GM20431 (cell line): ENCODE results near the gene UGT2B28.
"Not testable (repeated sequence)": the region's sequence is repeated elsewhere in the genome, so short reads cannot be mapped to it uniquely, and the experiment has no call there.

Experiments used
- in situ Hi-C: fragments of 300-500 bp; cut with MseI, MboI; formaldehyde crosslinking; loops from one replicate; pipeline ENCODE4 v1.15.0; 2020; ENCODE audit warnings: low sequenced_read_pairs; ENCODE audit not compliant: unreplicated experiment

UGT2B28 gene

GRCh38 chr4:69280081-69280480 is at the start of gene UGT2B28:
UGT2B28 (plus strand) TSS chr4:69280475; CDS start chr4:69280501, 26 bp downstream.
- in situ Hi-C loops: not testable (repeated sequence)

GRCh38 chr4:69239092-69239491 is 41.2 kb upstream of the UGT2B28 start:
- in situ Hi-C loops: no loop called here

GRCh38 chr4:69239557-69240168 is 40.6 kb upstream of the UGT2B28 start:
- in situ Hi-C loops: no loop called here

- in situ Hi-C loops: not testable (repeated sequence)
Measured at GRCh38 chr4:69240787-69241186, 39.5 kb upstream of the UGT2B28 start.

GRCh38 chr4:69241746-69242145 is 38.5 kb upstream of the UGT2B28 start:
- in situ Hi-C loops: not testable (repeated sequence)

GRCh38 chr4:69242562-69243240 is 37.6 kb upstream of the UGT2B28 start:
- in situ Hi-C loops: not testable (repeated sequence)

GRCh38 chr4:69250884-69251283 is 29.4 kb upstream of the UGT2B28 start:
- in situ Hi-C loops: not testable (repeated sequence)

GRCh38 chr4:69253147-69253772 is 27.0 kb upstream of the UGT2B28 start:
- in situ Hi-C loops: not testable (repeated sequence)

- in situ Hi-C loops: not testable (repeated sequence)
Measured at GRCh38 chr4:69268612-69269011, 11.7 kb upstream of the UGT2B28 start.

GRCh38 chr4:69296356-69296755 is 16.1 kb downstream of the UGT2B28 start:
- in situ Hi-C loops: not testable (repeated sequence)

- in situ Hi-C loops: not testable (repeated sequence)
Measured at GRCh38 chr4:69308426-69309033, 28.3 kb downstream of the UGT2B28 start.

GRCh38 chr4:69309549-69310076 is 29.3 kb downstream of the UGT2B28 start:
- in situ Hi-C loops: not testable (repeated sequence)

GRCh38 chr4:69310262-69310661 is 30.0 kb downstream of the UGT2B28 start:
- in situ Hi-C loops: not testable (repeated sequence)

GRCh38 chr4:69317669-69318298 is 37.5 kb downstream of the UGT2B28 start:
- in situ Hi-C loops: not testable (repeated sequence)

GRCh38 chr4:69321153-69321729 is 41.0 kb downstream of the UGT2B28 start:
- in situ Hi-C loops: no loop called here

- in situ Hi-C loops: no loop called here
Measured at GRCh38 chr4:69322055-69322454, 41.8 kb downstream of the UGT2B28 start.

GRCh38 chr4:69323284-69323683 is 43.0 kb downstream of the UGT2B28 start:
- in situ Hi-C loops: no loop called here

GRCh38 chr4:69330345-69331047 is 50.2 kb downstream of the UGT2B28 start:
- in situ Hi-C loops: no loop called here

GRCh38 chr4:69331304-69331703 is 51.0 kb downstream of the UGT2B28 start:
- in situ Hi-C loops: not testable (repeated sequence)
